Activated CD8-positive, alpha-beta memory T cell treated with anti-CD3 and anti-CD28 coated beads, Interleukin-2, amount 50 U/mL, for 48 hours (primary cell): ENCODE measurements around the gene ITGAV.

Source experiments
- DNase-seq: peaks from one replicate; pipeline ENCODE4 v3.0.0-alpha.2; 2020

ITGAV gene

GRCh38 chr2:186725783-186726182 is 135.9 kb downstream of the ITGAV start:
- DNase-seq = no peak

- DNase-seq = no peak
These were observed 137.1 kb downstream of the ITGAV start for GRCh38 chr2:186726938-186727337.

GRCh38 chr2:186728631-186729030 is 138.8 kb downstream of the ITGAV start:
- no peak for DNase-seq
